Rectal smooth muscle tissue (tissue), 1 donor: ENCODE results near the gene TAS2R50.

Experiments used
- H3K27ac ChIP-seq: one replicate; pipeline ENCODE4 v1.7.0; 2013; ENCODE audit warnings: low read depth, low read length, inconsistent platforms
- H3K27me3 ChIP-seq: one replicate; pipeline ENCODE4 v1.7.0; 2013; ENCODE audit warnings: low read length; ENCODE audit not compliant: control insufficient read depth, insufficient read depth
- H3K36me3 ChIP-seq: one replicate; pipeline ENCODE4 v1.7.0; 2013; ENCODE audit warnings: low read length; ENCODE audit not compliant: control insufficient read depth, insufficient read depth
- H3K4me1 ChIP-seq: one replicate; pipeline ENCODE4 v1.7.0; 2013; ENCODE audit warnings: low read length; ENCODE audit not compliant: control insufficient read depth, insufficient read depth
- H3K4me3 ChIP-seq: one replicate; pipeline ENCODE4 v1.7.0; 2013; ENCODE audit warnings: low read length
- H3K9ac ChIP-seq: one replicate; pipeline ENCODE4 v1.7.0; 2013; ENCODE audit warnings: low read length

The TAS2R50 gene

DNA sequence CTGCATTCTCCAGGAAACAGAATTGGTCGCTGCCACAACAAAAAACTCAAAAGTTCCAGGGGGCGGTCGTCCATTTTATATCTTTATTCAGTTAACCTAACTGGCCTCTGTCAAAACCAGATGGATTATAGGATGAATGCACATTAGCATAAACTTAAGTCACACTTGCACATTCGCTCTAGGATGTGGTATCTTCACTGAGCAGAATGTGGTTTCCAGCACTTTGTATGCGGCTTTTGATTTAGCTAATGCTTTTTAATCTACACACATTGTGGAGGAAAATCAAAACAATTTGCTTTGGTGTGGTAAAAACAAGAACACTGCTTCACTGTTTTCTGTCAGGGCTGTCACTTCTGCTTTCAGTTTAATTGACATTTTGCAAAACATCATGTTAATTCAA lies 4.5 kb downstream of the TAS2R50 start:
- H3K4me1 ChIP-seq: no peaks in the 10 kb centered on the region
- H3K27ac ChIP-seq: no peak overlapping the region
- H3K9ac ChIP-seq: no peak overlapping the region
- no peak overlapping the region for H3K4me3 ChIP-seq
- H3K27me3 ChIP-seq: no peaks in the 10 kb centered on the region
- H3K36me3 ChIP-seq: no peaks in the 10 kb centered on the region

- Histone ChIP-seq H3K9ac (no peak overlapping the region), H3K27me3 (no peaks in the 10 kb centered on the region), H3K4me3 (no peak overlapping the region), H3K4me1 (no peaks in the 10 kb centered on the region), H3K27ac (no peak overlapping the region), H3K36me3 (no peaks in the 10 kb centered on the region)
These were observed 11.7 kb downstream of the TAS2R50 start for GRCh38 chr12:10974965-10975364.

GRCh38 chr12:10968765-10969456 lies 17.8 kb downstream of the TAS2R50 start:
- no peak overlapping the region for H3K27ac ChIP-seq
- no peak overlapping the region for H3K4me3 ChIP-seq
- no peaks in the 10 kb centered on the region for H3K36me3 ChIP-seq
- no peak overlapping the region for H3K9ac ChIP-seq
- no peaks in the 10 kb centered on the region for H3K4me1 ChIP-seq
- no peaks in the 10 kb centered on the region for H3K27me3 ChIP-seq

DNA sequence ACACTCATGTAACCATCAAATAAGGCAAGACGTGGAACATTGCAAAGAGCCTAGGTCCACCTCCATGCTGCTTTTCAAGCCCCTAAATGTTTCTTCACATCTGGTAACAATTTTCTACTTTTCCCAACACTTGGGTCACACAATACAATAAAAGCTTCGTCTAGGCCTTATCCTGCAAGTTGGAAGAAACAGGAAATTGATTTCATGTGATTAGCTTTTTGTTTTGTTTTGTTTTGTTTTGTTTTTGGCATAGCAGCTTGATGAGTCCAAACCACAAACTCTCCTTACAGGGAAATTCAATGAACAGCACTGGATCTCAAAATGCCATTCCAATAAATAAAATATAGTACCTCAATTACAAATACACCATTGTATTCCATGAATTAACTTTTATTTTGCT lies 19.3 kb downstream of the TAS2R50 start:
- no peaks in the 10 kb centered on the region for H3K27me3 ChIP-seq
- H3K4me1 ChIP-seq: no peaks in the 10 kb centered on the region
- no peak overlapping the region for H3K9ac ChIP-seq

GRCh38 chr12:10966314-10966713 lies 20.4 kb downstream of the TAS2R50 start:
- Histone ChIP-seq H3K9ac (no peak overlapping the region), H3K27ac (no peak overlapping the region), H3K36me3 (no peaks in the 10 kb centered on the region), H3K4me3 (no peak overlapping the region), H3K27me3 (no peaks in the 10 kb centered on the region), H3K4me1 (no peaks in the 10 kb centered on the region)

More for the DNA sequence above, 19.3 kb downstream of the TAS2R50 start:
- Histone ChIP-seq H3K4me3 (no peak overlapping the region), H3K27ac (no peak overlapping the region), H3K36me3 (no peaks in the 10 kb centered on the region)

DNA sequence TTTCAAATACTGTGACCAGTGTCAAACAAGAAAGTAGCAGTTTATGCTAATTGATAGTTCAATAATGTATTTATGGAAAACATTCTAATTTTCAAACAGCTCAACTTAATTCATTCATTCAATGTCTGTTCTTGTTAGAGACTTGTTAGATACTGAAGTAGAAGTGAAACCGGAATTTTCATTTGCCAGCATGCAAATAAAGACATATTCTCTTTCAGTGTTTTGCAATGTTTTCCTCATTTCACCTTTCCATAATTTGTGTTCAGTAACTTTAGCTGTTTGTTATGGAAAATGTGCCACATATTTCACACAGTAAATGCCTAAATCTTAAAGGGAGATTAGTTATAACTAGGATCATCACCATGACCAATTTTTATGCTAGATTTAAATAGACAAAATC lies 21.2 kb downstream of the TAS2R50 start:
- Histone ChIP-seq H3K4me3 (no peak overlapping the region), H3K4me1 (no peaks in the 10 kb centered on the region), H3K27ac (no peak overlapping the region), H3K36me3 (no peaks in the 10 kb centered on the region), H3K9ac (no peak overlapping the region), H3K27me3 (no peaks in the 10 kb centered on the region)

DNA sequence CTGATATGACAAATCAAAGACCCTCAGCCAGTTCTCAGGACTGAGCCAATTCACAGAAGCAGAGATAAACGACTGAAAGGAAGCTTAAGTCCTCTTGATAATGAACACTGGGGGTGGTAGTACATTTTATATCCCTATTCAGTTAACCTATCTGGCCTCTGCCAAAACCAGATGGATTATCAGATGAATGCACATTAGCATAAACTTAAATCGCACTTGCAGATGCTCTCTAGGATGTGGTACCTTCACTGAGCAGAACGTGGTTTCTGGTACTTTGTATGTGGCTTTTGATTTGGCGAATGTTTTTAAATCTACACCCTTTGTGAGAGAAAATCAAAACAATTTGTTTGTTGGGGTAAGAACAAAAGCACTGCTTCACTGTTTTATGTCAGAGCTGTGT lies 26.5 kb downstream of the TAS2R50 start:
- H3K36me3 ChIP-seq: no peaks in the 10 kb centered on the region
- H3K27ac ChIP-seq: no peak overlapping the region
- H3K9ac ChIP-seq: no peak overlapping the region
- H3K4me3 ChIP-seq: no peak overlapping the region
- H3K4me1 ChIP-seq: no peaks in the 10 kb centered on the region
- H3K27me3 ChIP-seq: no peaks in the 10 kb centered on the region

GRCh38 chr12:10959804-10960203 lies 26.9 kb downstream of the TAS2R50 start:
- Histone ChIP-seq H3K4me1 (no peaks in the 10 kb centered on the region), H3K27ac (no peak overlapping the region), H3K4me3 (no peak overlapping the region), H3K36me3 (no peaks in the 10 kb centered on the region), H3K27me3 (no peaks in the 10 kb centered on the region), H3K9ac (no peak overlapping the region)

DNA sequence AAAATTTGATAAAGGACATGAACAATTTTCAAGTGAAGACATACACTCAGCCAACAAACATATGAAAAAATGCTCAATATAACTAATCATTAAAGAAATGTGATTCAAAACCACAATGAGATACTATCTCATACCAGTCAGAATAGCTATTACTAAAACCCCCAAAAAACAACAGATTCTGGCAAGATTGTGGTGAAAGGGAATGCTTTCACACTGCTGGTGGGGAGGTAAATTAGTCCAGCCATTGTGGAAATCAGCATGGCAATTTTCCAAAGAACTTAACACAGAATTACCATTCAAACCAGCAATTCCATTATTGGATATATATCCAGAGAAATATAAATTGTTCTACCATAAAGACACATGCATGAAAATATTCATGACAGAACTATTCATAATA lies 29.0 kb downstream of the TAS2R50 start:
- Histone ChIP-seq H3K27ac (no peak overlapping the region), H3K4me3 (no peak overlapping the region), H3K9ac (no peak overlapping the region), H3K27me3 (no peaks in the 10 kb centered on the region), H3K36me3 (no peaks in the 10 kb centered on the region), H3K4me1 (no peaks in the 10 kb centered on the region)

DNA sequence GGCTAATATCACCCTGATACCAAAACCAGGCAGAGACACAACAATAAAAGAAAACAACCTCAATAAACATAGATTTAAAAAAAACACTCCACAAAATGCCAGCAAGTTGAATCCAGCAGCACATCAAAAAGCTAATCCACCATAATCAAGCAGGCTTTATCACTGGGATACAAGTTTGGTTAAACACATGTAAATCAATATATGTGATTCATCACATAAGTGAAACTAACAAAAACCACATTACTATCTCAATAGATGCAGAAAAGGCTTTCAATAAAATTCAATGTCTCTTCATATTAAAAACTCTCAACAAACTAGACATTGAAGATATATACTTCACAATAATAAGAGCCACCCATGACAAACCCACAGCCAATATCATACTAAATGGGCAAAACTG lies 30.6 kb downstream of the TAS2R50 start:
- no peak overlapping the region for H3K9ac ChIP-seq
- H3K27me3 ChIP-seq: no peaks in the 10 kb centered on the region
- no peaks in the 10 kb centered on the region for H3K4me1 ChIP-seq
- H3K4me3 ChIP-seq: no peak overlapping the region
- no peaks in the 10 kb centered on the region for H3K36me3 ChIP-seq
- no peak overlapping the region for H3K27ac ChIP-seq

DNA sequence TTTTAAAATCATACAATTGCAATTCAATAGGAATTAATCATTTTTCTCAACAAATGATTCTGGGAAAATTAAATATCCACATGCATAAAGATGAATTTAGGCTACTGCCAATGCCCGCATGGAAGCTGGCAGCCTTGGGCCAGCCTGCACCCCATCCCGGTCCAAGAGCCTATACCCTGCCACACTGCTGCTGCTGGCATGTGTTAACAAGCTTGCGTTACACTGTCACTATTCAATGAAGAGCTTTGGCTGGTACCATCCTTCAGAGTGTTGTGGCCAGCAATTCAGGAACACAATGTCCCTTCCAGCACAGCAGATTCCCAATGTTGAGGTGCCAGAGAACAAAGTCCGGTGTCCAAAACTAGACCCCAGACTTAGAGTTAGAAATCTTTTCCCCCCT lies 34.1 kb downstream of the TAS2R50 start:
- Histone ChIP-seq H3K36me3 (no peaks in the 10 kb centered on the region), H3K9ac (no peak overlapping the region), H3K4me1 (no peaks in the 10 kb centered on the region), H3K27me3 (no peaks in the 10 kb centered on the region), H3K4me3 (no peak overlapping the region), H3K27ac (no peak overlapping the region)

- no peak overlapping the region for H3K27ac ChIP-seq
- no peaks in the 10 kb centered on the region for H3K27me3 ChIP-seq
- no peak overlapping the region for H3K9ac ChIP-seq
- H3K36me3 ChIP-seq: no peaks in the 10 kb centered on the region
- H3K4me3 ChIP-seq: no peak overlapping the region
- no peaks in the 10 kb centered on the region for H3K4me1 ChIP-seq
These were observed 43.5 kb downstream of the TAS2R50 start for GRCh38 chr12:10943167-10943566.

DNA sequence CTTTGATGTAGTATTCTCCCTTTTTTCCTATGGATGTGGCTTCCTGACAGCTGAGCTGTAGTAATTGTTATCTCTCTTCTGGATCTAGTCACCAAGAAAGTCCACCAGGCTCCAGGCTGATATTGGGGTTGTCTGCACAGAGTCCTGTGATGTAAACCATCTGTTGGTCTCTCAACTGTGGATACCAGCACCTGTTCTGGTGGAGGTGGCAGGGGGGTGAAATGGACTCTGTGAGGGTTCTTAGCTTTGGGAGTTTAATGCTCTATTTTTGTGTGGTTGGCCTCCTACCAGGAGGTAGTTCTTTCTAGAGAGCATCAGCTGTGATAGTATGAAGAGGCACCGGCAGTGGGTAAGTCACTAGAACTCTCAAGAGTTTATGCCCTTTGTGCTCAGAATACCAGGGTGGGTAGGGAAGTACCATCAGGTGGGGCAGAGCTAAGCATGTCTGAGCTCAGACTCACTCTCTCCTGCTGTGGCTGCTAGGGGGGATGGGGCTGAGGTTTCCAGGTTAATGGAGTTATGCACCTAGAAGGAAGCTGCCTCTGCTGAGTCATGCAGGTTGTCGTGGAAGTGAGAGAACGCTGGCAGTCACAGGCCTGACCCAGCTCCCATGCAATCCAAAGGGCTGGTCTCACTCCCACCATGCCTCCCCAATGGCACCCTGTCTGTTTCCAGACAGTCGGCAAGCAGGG lies 44.6 kb downstream of the TAS2R50 start:
- H3K9ac ChIP-seq: no peak overlapping the region
- no peak overlapping the region for H3K4me3 ChIP-seq
- no peaks in the 10 kb centered on the region for H3K36me3 ChIP-seq
- no peak overlapping the region for H3K27ac ChIP-seq
- no peaks in the 10 kb centered on the region for H3K4me1 ChIP-seq
- H3K27me3 ChIP-seq: no peaks in the 10 kb centered on the region
